KMS-11 (cell line): ENCODE data around the gene NREP.

Source experiments
- H2AFZ ChIP-seq: fragments of 200-600 bp; sonication (generic); 2 replicates; pipeline ENCODE4 v1.6.1; 2016; ENCODE audit warnings: antibody characterized with exemption, mixed run types, low read depth
- H3K27ac ChIP-seq: fragments of 200-600 bp; sonication (generic); 2 replicates; pipeline ENCODE4 v1.6.1; 2016; ENCODE audit warnings: mild to moderate bottlenecking, mixed run types
- H3K27me3 ChIP-seq: fragments of 200-600 bp; sonication (generic); 2 replicates; pipeline ENCODE4 v1.6.1; 2017; ENCODE audit warnings: mild to moderate bottlenecking, low read depth, mixed run types, moderate library complexity; ENCODE audit not compliant: insufficient read depth
- H3K36me3 ChIP-seq: fragments of 200-600 bp; sonication (generic); 2 replicates; pipeline ENCODE4 v1.6.1; 2017; ENCODE audit warnings: mild to moderate bottlenecking, mixed run types; ENCODE audit not compliant: insufficient read depth
- H3K4me1 ChIP-seq: fragments of 200-600 bp; sonication (generic); 2 replicates; pipeline ENCODE4 v1.6.1; 2016; ENCODE audit warnings: mild to moderate bottlenecking, low read depth, mixed run types; ENCODE audit not compliant: poor library complexity, severe bottlenecking
- H3K4me2 ChIP-seq: fragments of 200-600 bp; sonication (generic); 2 replicates; pipeline ENCODE4 v1.7.0; 2016; ENCODE audit warnings: mild to moderate bottlenecking, mixed run types
- H3K4me3 ChIP-seq: fragments of 200-600 bp; sonication (generic); IDR thresholded peaks from 2 replicates; pipeline ENCODE4 v1.6.1; 2017; ENCODE audit warnings: low read depth, low read length, mixed read lengths; ENCODE audit not compliant: insufficient read depth
- H3K79me2 ChIP-seq: fragments of 200-600 bp; sonication (generic); 2 replicates; pipeline ENCODE4 v1.6.1; 2016; ENCODE audit warnings: low read depth, mixed run types; ENCODE audit not compliant: insufficient read depth
- H3K9ac ChIP-seq: fragments of 200-600 bp; sonication (generic); 2 replicates; pipeline ENCODE4 v1.6.1; 2016; ENCODE audit warnings: mild to moderate bottlenecking, mixed run types
- H4K20me1 ChIP-seq: fragments of 200-600 bp; sonication (generic); 2 replicates; pipeline ENCODE4 v1.6.1; 2016; ENCODE audit warnings: mild to moderate bottlenecking, mixed run types; ENCODE audit not compliant: insufficient read depth
- TF ChIP-seq, protein P1 (sequence below): fragments of 200-600 bp; sonication (generic); conservative IDR thresholded peaks from 2 replicates; pipeline ENCODE4 v1.6.1; 2017; ENCODE audit warnings: low read depth, mild to moderate bottlenecking, antibody characterized with exemption, low read length, moderate library complexity, mixed read lengths

NREP gene

DNA sequence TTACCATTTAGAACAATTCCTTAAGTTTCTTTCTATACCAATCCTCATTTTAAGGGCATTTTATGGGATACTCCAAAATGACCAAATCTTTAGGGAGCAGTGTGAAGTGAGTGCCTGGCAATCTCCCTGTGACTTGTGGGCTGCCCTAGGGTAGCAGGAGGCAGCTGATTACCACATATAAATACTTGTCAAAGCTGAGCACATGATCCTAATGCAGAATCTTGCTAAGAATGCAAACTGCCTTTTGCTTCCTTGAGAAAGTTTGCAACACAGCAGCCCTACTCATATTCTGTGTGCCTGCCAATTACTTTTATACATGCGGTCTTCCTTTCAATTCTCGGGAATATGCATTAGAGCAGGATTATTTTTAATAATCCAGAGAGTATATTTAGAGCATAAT is 18.2 kb upstream of the NREP start:
- Histone ChIP-seq H2AFZ (no peak overlapping the region), H3K4me2 (peak overlapping the region; percentile 37; the same call in 1 of the 2 replicates)
- TF ChIP-seq, protein P1, sequence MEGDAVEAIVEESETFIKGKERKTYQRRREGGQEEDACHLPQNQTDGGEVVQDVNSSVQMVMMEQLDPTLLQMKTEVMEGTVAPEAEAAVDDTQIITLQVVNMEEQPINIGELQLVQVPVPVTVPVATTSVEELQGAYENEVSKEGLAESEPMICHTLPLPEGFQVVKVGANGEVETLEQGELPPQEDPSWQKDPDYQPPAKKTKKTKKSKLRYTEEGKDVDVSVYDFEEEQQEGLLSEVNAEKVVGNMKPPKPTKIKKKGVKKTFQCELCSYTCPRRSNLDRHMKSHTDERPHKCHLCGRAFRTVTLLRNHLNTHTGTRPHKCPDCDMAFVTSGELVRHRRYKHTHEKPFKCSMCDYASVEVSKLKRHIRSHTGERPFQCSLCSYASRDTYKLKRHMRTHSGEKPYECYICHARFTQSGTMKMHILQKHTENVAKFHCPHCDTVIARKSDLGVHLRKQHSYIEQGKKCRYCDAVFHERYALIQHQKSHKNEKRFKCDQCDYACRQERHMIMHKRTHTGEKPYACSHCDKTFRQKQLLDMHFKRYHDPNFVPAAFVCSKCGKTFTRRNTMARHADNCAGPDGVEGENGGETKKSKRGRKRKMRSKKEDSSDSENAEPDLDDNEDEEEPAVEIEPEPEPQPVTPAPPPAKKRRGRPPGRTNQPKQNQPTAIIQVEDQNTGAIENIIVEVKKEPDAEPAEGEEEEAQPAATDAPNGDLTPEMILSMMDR = no peak

DNA sequence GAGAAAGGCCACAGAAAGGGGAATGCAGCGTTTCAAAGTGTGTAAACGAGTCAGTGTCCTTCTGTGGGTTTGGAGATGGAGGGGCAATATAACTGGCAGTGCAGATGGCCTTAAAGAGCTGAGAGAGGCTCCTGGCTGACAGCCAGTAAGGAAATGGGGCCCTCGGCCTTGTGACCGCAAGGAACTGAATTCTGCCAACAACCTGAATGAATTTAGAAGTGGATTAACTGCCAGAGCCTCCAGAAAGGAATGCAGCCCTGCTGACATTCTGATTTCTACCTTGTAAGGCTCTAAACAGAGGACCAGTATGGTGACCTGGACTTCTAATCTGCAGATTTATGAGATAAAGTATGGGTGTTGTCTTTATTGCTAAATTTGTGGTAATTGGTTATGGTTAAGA is 17.5 kb upstream of the NREP start:
- H3K27ac ChIP-seq = peak overlapping the region; percentile 11; the same call in 1 of the 2 replicates
- H2AFZ ChIP-seq = peak overlapping the region; percentile 15; the same call in 1 of the 2 replicates
- no peaks in the 10 kb centered on the region for H3K79me2 ChIP-seq
- H3K36me3 ChIP-seq = no peaks in the 10 kb centered on the region
- H3K4me2 ChIP-seq = peak overlapping the region; percentile 37
- H4K20me1 ChIP-seq = no peaks in the 10 kb centered on the region
- TF ChIP-seq, protein P1 = no peak
- H3K4me1 ChIP-seq = peaks cover 31% of the 10 kb centered on the region
- no peak overlapping the region for H3K9ac ChIP-seq
- H3K27me3 ChIP-seq = no peaks in the 10 kb centered on the region
- no peak overlapping the region for H3K4me3 ChIP-seq

More for the DNA sequence above, 18.2 kb upstream of the NREP start:
- H3K4me1 ChIP-seq = peaks cover 31% of the 10 kb centered on the region
- H3K27me3 ChIP-seq = no peaks in the 10 kb centered on the region
- no peak overlapping the region for H3K4me3 ChIP-seq
- no peaks in the 10 kb centered on the region for H3K36me3 ChIP-seq
- H3K27ac ChIP-seq = peak overlapping the region; percentile 11; the same call in 1 of the 2 replicates
- no peaks in the 10 kb centered on the region for H3K79me2 ChIP-seq
- no peaks in the 10 kb centered on the region for H4K20me1 ChIP-seq
- H3K9ac ChIP-seq = no peak overlapping the region

DNA sequence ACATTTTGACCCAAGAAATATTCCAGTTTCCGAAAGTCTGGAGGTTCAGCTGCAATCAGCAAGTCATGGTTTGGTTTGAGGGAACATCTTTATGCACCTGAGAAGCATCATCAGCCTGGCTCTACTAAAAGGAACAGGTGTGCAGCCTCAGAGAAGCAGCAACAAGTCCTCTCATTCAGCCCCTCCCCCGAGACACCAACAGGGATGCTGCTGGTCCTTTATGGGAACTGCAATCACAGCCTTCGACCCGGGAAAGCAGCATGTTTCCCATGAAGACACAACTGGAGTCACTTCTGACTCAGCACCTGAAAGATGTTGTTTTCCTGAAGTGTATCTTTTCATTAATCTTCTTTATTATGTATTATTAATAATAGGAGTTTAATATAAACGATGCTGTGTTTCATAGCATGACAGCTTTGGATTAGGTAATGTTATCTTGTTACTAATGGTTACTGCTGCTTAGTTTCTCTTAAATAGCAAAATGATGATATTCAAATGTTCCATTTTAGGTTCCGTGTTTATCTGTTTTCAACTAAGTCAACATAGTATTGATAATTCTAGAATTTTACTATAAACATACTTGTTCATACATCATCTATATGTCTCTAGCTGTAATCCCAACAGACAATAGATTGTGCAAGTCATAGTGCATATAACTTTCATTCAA is 15.6 kb upstream of the NREP start:
- Histone ChIP-seq H2AFZ (no peak overlapping the region), H4K20me1 (no peaks in the 10 kb centered on the region), H3K36me3 (no peaks in the 10 kb centered on the region), H3K4me3 (no peak overlapping the region), H3K9ac (no peak overlapping the region), H3K27me3 (no peaks in the 10 kb centered on the region), H3K4me1 (peaks cover 31% of the 10 kb centered on the region), H3K79me2 (no peaks in the 10 kb centered on the region), H3K27ac (no peak overlapping the region), H3K4me2 (no peak overlapping the region)
- TF ChIP-seq, protein P1 = no peak

DNA sequence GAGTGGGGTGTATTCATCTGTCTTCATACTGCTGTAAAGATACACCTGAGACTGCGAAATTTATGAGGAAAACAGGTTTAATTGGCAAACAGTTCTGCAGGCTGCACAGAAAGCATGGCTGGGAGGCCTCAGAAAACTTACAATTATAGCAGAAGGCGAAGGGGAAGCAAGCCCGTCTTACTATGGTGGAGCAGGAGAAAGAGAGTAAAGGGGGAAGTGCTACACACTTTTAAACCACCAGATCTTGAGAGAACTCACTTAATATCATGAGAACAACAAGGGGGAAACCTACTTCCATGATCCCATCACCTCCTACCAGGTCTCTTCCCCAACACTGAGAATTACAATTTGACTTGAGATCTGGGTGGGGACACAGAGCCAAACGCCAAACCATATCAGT is 12.5 kb upstream of the NREP start:
- no peak overlapping the region for H3K27ac ChIP-seq
- H4K20me1 ChIP-seq = no peaks in the 10 kb centered on the region
- no peak overlapping the region for H3K4me2 ChIP-seq
- H3K79me2 ChIP-seq = no peaks in the 10 kb centered on the region
- no peaks in the 10 kb centered on the region for H3K36me3 ChIP-seq
- no peak overlapping the region for H3K4me3 ChIP-seq
- TF ChIP-seq, protein P1 = no peak
- H3K27me3 ChIP-seq = no peaks in the 10 kb centered on the region
- H3K4me1 ChIP-seq = peaks cover 22% of the 10 kb centered on the region
- H2AFZ ChIP-seq = no peak overlapping the region
- H3K9ac ChIP-seq = no peak overlapping the region
